Activated gamma-delta T cell (primary cell): ENCODE results near the gene TNFRSF19.
"Not testable (repeated sequence)": the region's sequence is repeated elsewhere in the genome, so short reads cannot be mapped to it uniquely, and the experiment has no call there.

Source experiments
- DNase-seq: peaks from one replicate; lab custom pipeline; 2025; lab: John Stamatoyannopoulos, UW
- total RNA-seq, 2 donors: gene quantifications; one replicate each; lab custom pipeline; 2026; lab: John Stamatoyannopoulos, UW

Gene TNFRSF19
- 0.13 to 0.15 reads per million in 2 donors for total RNA-seq

GRCh38 chr13:23570099-23570920 is at the start of gene TNFRSF19:
TSS of gene TNFRSF19 (plus strand) at chr13:23570412. CDS start at chr13:23590184, 19,772 bp downstream.
- DNase-seq, result no peak

GRCh38 chr13:23529926-23530325 is 40.3 kb upstream of the TNFRSF19 start:
- not testable (repeated sequence) for DNase-seq

- no peak for DNase-seq
Observed at GRCh38 chr13:23531446-23531845, 38.8 kb upstream of the TNFRSF19 start.

- no peak for DNase-seq
Observed at GRCh38 chr13:23534090-23534489, 36.1 kb upstream of the TNFRSF19 start.

GRCh38 chr13:23541221-23541824 is 28.9 kb upstream of the TNFRSF19 start:
- no peak for DNase-seq

- DNase-seq, result no peak
Observed at GRCh38 chr13:23544668-23545067, 25.5 kb upstream of the TNFRSF19 start.

GRCh38 chr13:23547000-23547590 is 23.1 kb upstream of the TNFRSF19 start:
- no peak for DNase-seq

- DNase-seq, result no peak
Observed at GRCh38 chr13:23549724-23550123, 20.5 kb upstream of the TNFRSF19 start.

- DNase-seq, result no peak
Observed at GRCh38 chr13:23550163-23550562, 20.0 kb upstream of the TNFRSF19 start.

- DNase-seq, result no peak
Observed at GRCh38 chr13:23551213-23552008, 18.8 kb upstream of the TNFRSF19 start.

- no peak for DNase-seq
Observed at GRCh38 chr13:23552171-23552570, 18.0 kb upstream of the TNFRSF19 start.

GRCh38 chr13:23552661-23553060 is 17.6 kb upstream of the TNFRSF19 start:
- DNase-seq, result no peak

GRCh38 chr13:23554000-23554399 is 16.2 kb upstream of the TNFRSF19 start:
- no peak for DNase-seq

- DNase-seq, result no peak
Observed at GRCh38 chr13:23557043-23557442, 13.2 kb upstream of the TNFRSF19 start.

- no peak for DNase-seq
Observed at GRCh38 chr13:23557733-23558132, 12.5 kb upstream of the TNFRSF19 start.

GRCh38 chr13:23558675-23559536 is 11.3 kb upstream of the TNFRSF19 start:
- no peak for DNase-seq

GRCh38 chr13:23560571-23561089 is 9.6 kb upstream of the TNFRSF19 start:
- no peak for DNase-seq

GRCh38 chr13:23561261-23561660 is 9.0 kb upstream of the TNFRSF19 start:
- DNase-seq, result no peak

- DNase-seq, result no peak
Observed at GRCh38 chr13:23563085-23563845, 6.9 kb upstream of the TNFRSF19 start.

- no peak for DNase-seq
Observed at GRCh38 chr13:23567906-23568460, 2.2 kb upstream of the TNFRSF19 start.
